GM23338 (cell line): ENCODE results near the gene MYLK3. TPM values are rescaled to one million over a fixed set of nuclear protein-coding genes. Genes with fewer than 3 reads are reported as not detected.

Experiments used
- ATAC-seq: fragments of 200-7000 bp; cut with Tn5 transposase; 3 replicates; pipeline ENCODE4 v1.9.1; 2020
- DNase-seq: peaks from one replicate; pipeline ENCODE4 v3.0.0-alpha.2; 2015; ENCODE audit warnings: low spot score
- H2AFZ ChIP-seq: fragments of 200-600 bp; sonication (generic); 2 replicates; pipeline ENCODE4 v1.8.0; 2016; ENCODE audit warnings: antibody characterized with exemption, mild to moderate bottlenecking, moderate library complexity
- H3F3A ChIP-seq: fragments of 200-600 bp; sonication (generic); replicated peaks from 2 replicates; pipeline ENCODE4 v1.8.0; 2017; ENCODE audit warnings: antibody characterized with exemption, mixed run types, low read depth
- H3K27ac ChIP-seq: fragments of 200-600 bp; sonication (generic); 2 replicates; pipeline ENCODE4 v1.6.1; 2016; ENCODE audit warnings: low read depth
- H3K27me3 ChIP-seq: fragments of 200-600 bp; sonication (generic); 2 replicates; pipeline ENCODE4 v1.8.0; 2016; ENCODE audit warnings: mild to moderate bottlenecking, mixed run types, moderate library complexity; ENCODE audit not compliant: insufficient read depth
- H3K36me3 ChIP-seq: fragments of 200-600 bp; sonication (generic); 2 replicates; pipeline ENCODE4 v1.8.0; 2016; ENCODE audit warnings: mild to moderate bottlenecking; ENCODE audit not compliant: insufficient read depth
- H3K4me1 ChIP-seq: fragments of 200-600 bp; sonication (generic); 2 replicates; pipeline ENCODE4 v1.8.0; 2016; ENCODE audit warnings: mild to moderate bottlenecking, moderate library complexity; ENCODE audit not compliant: insufficient read depth
- H3K4me2 ChIP-seq: fragments of 200-600 bp; sonication (generic); 2 replicates; pipeline ENCODE4 v1.7.1; 2017; ENCODE audit warnings: mixed run types
- H3K4me3 ChIP-seq: fragments of 200-600 bp; sonication (generic); 2 replicates; pipeline ENCODE4 v1.6.1; 2016; ENCODE audit warnings: mixed run types
- H3K79me2 ChIP-seq: fragments of 200-600 bp; sonication (generic); replicated peaks from 2 replicates; pipeline ENCODE4 v1.8.0; 2017; ENCODE audit warnings: mild to moderate bottlenecking; ENCODE audit not compliant: insufficient read depth
- H3K9me2 ChIP-seq: fragments of 200-600 bp; sonication (generic); 2 replicates; pipeline ENCODE4 v1.8.0; 2017; ENCODE audit not compliant: insufficient read depth
- H4K20me1 ChIP-seq: fragments of 200-600 bp; sonication (generic); replicated peaks from 2 replicates; pipeline ENCODE4 v1.8.0; 2017; ENCODE audit warnings: mild to moderate bottlenecking; ENCODE audit not compliant: insufficient read depth
- H3K27ac Mint-ChIP-seq: 2 replicates; pipeline ENCODE4 v1.8.0; 2020; ENCODE audit warnings: inconsistent platforms, mild to moderate bottlenecking, moderate library complexity, mixed read lengths
- H3K27me3 Mint-ChIP-seq: 3 replicates; pipeline ENCODE4 v1.8.0; 2022; ENCODE audit warnings: low read depth, mild to moderate bottlenecking, moderate library complexity, mixed read lengths, inconsistent platforms; ENCODE audit not compliant: insufficient read depth, poor library complexity
- H3K36me3 Mint-ChIP-seq: 3 replicates; pipeline ENCODE4 v1.8.0; 2021; ENCODE audit warnings: low read depth, mild to moderate bottlenecking, inconsistent platforms, moderate library complexity, mixed read lengths
- H3K4me1 Mint-ChIP-seq: 3 replicates; pipeline ENCODE4 v1.8.0; 2020; ENCODE audit warnings: mild to moderate bottlenecking, inconsistent platforms, mixed read lengths
- H3K4me3 Mint-ChIP-seq: 3 replicates; pipeline ENCODE4 v1.8.0; 2021; ENCODE audit warnings: moderate library complexity, mild to moderate bottlenecking, inconsistent platforms, mixed read lengths
- H3K9me3 Mint-ChIP-seq: 3 replicates; pipeline ENCODE4 v1.8.0; 2020; ENCODE audit warnings: moderate library complexity, mild to moderate bottlenecking, inconsistent platforms, mixed read lengths
- ETS1 ChIP-seq: IDR thresholded peaks from 2 replicates; pipeline ENCODE4 v1.6.1; 2016; ENCODE audit warnings: antibody characterized with exemption
- EZH2 ChIP-seq: fragments of 200-600 bp; sonication (generic); IDR thresholded peaks from one replicate; pipeline ENCODE4 v1.8.0; 2017; ENCODE audit warnings: antibody characterized with exemption, mild to moderate bottlenecking, low read depth; ENCODE audit not compliant: unreplicated experiment
- JUNB ChIP-seq: IDR thresholded peaks from one replicate; pipeline ENCODE4 v1.6.1; 2016; ENCODE audit warnings: antibody characterized with exemption; ENCODE audit not compliant: unreplicated experiment
- POLR2AphosphoS5 ChIP-seq: IDR thresholded peaks from 2 replicates; pipeline ENCODE4 v1.6.1; 2016; ENCODE audit warnings: antibody characterized with exemption, low read depth
- STAT1 ChIP-seq: IDR thresholded peaks from one replicate; pipeline ENCODE4 v1.6.1; 2016; ENCODE audit warnings: antibody characterized with exemption; ENCODE audit not compliant: unreplicated experiment
- ZNF114 ChIP-seq: fragments of 250-450 bp; sonication (Bioruptor Pico); IDR thresholded peaks from 2 replicates; pipeline ENCODE4 v1.5.0; 2020; ENCODE audit warnings: mild to moderate bottlenecking, moderate library complexity
- ZNF331 ChIP-seq: fragments of 250-450 bp; sonication (Bioruptor Pico); IDR thresholded peaks from 2 replicates; pipeline ENCODE4 v1.5.0; 2020; ENCODE audit warnings: low read depth, mild to moderate bottlenecking, moderate library complexity
- ZNF462 ChIP-seq: fragments of 250-450 bp; sonication (Bioruptor Pico); IDR thresholded peaks from 2 replicates; pipeline ENCODE4 v1.5.0; 2020; ENCODE audit warnings: mild to moderate bottlenecking, moderate library complexity
- polyA plus RNA-seq: library from polyadenylated mRNA; unstranded; fragments of >200 nt; fragmentation: Nextera tagmentation; extraction: Ambion mirVana; gene quantifications from 2 replicates; pipeline ENCODE4 v1.2.1, GENCODE V29; 2016
- total RNA-seq: library from RNA; depleted of rRNA; stranded (reverse); fragments of >200 nt; shearing (Covaris generic); gene quantifications from 2 replicates; pipeline ENCODE4 v1.2.3, GENCODE V29; 2014

MYLK3 gene
- total and polyA plus RNA-seq, 2 experiments from 2014 or later = 0.18 to 0.63 TPM

- TF ChIP-seq ZNF462 (CRISPR knock-in tag) = no peak
These were observed 33.1 kb downstream of the MYLK3 start (continued) for GRCh38 chr16:46714797-46715591.

- H3K4me3 ChIP-seq = no peak overlapping the region
- DNase-seq (no peak), ATAC-seq (no peak)
- H3K79me2 ChIP-seq = no peaks in the 10 kb centered on the region
- peaks cover 7% of the 10 kb centered on the region for H3K27me3 Mint-ChIP-seq
- no peaks in the 10 kb centered on the region for H3F3A ChIP-seq
- H3K4me1 ChIP-seq = no peaks in the 10 kb centered on the region
- H3K36me3 Mint-ChIP-seq = no peaks in the 10 kb centered on the region
- H3K4me2 ChIP-seq = no peak overlapping the region
- H3K4me1 Mint-ChIP-seq = no peaks in the 10 kb centered on the region
- H3K27ac ChIP-seq = no peak overlapping the region
- H3K36me3 ChIP-seq = no peaks in the 10 kb centered on the region
- H3K9me2 ChIP-seq = no peaks in the 10 kb centered on the region
- H4K20me1 ChIP-seq = no peaks in the 10 kb centered on the region
- H3K4me3 Mint-ChIP-seq = no peak overlapping the region
- H2AFZ ChIP-seq = no peak overlapping the region
- H3K9me3 Mint-ChIP-seq = no peaks in the 10 kb centered on the region
- no peaks in the 10 kb centered on the region for H3K27me3 ChIP-seq
- no peak overlapping the region for H3K27ac Mint-ChIP-seq
- TF ChIP-seq ZNF331 (CRISPR knock-in tag) (no peak), POLR2AphosphoS5 (no peak), ZNF462 (CRISPR knock-in tag) (no peak), JUNB (no peak), ETS1 (no peak), STAT1 (no peak), ZNF114 (CRISPR knock-in tag) (no peak), EZH2 (no peak)
These were observed 34.5 kb downstream of the MYLK3 start for GRCh38 chr16:46713634-46714033.
